WTC11 (cell line): Measurements from ENCODE around the gene FFAR2. TPM values are rescaled to one million over a fixed set of nuclear protein-coding genes. Genes with fewer than 3 reads are reported as not detected.

Experiments used
- ATAC-seq: fragments of 200-7000 bp; cut with Tn5 transposase; 2 replicates; pipeline ENCODE4 v1.10.0; 2021; ENCODE audit warnings: mild to moderate bottlenecking, moderate library complexity
- CTCF ChIA-PET: fragments of 300-600 bp; sonication (Branson Sonifier 250); formaldehyde crosslinking; loops from one replicate; lab custom pipeline; 2021; ENCODE audit warnings: antibody characterized with exemption; lab: Charles Lee
- POLR2A ChIA-PET: fragments of 350-600 bp; sonication (Branson Sonifier 250); formaldehyde crosslinking; loops from one replicate; lab custom pipeline; 2021; ENCODE audit warnings: antibody characterized with exemption; lab: Charles Lee
- DNase-seq: peaks from one replicate; pipeline ENCODE4 v3.0.0; 2021; ENCODE audit warnings: low spot score
- H3K27ac Mint-ChIP-seq: 2 replicates; pipeline ENCODE4 v1.8.0; 2021; ENCODE audit warnings: mixed read lengths
- H3K27me3 Mint-ChIP-seq: 2 replicates; pipeline ENCODE4 v1.8.0; 2021; ENCODE audit warnings: low read depth, mild to moderate bottlenecking, moderate library complexity, mixed read lengths
- H3K36me3 Mint-ChIP-seq: 2 replicates; pipeline ENCODE4 v1.8.0; 2021; ENCODE audit warnings: mixed read lengths
- H3K4me1 Mint-ChIP-seq: 2 replicates; pipeline ENCODE4 v1.8.0; 2022; ENCODE audit warnings: mixed read lengths
- H3K4me3 Mint-ChIP-seq: 2 replicates; pipeline ENCODE4 v1.8.0; 2021; ENCODE audit warnings: mild to moderate bottlenecking, moderate library complexity, mixed read lengths
- H3K9me3 Mint-ChIP-seq: 2 replicates; pipeline ENCODE4 v1.8.0; 2021; ENCODE audit warnings: mixed read lengths
- ARID4B ChIP-seq: sonication (generic); formaldehyde crosslinking; IDR thresholded peaks from 2 replicates; pipeline ENCODE4 v1.8.0; 2023; ENCODE audit warnings: missing genetic modification reagents, mild to moderate bottlenecking, borderline replicate concordance
- CREB1 ChIP-seq: sonication (generic); formaldehyde crosslinking; IDR thresholded peaks from 2 replicates; pipeline ENCODE4 v1.8.0; 2023; ENCODE audit warnings: mild to moderate bottlenecking, missing genetic modification reagents
- CTCF ChIP-seq: fragments of 200-600 bp; IDR thresholded peaks from 2 replicates; pipeline ENCODE4 v1.8.0; 2022; ENCODE audit warnings: antibody characterized with exemption
- E2F4 ChIP-seq: sonication (generic); formaldehyde crosslinking; IDR thresholded peaks from 2 replicates; pipeline ENCODE4 v1.8.1; 2022; ENCODE audit warnings: low read depth, mild to moderate bottlenecking, moderate library complexity, missing genetic modification reagents, borderline replicate concordance
- ESRRA ChIP-seq: sonication (generic); formaldehyde crosslinking; IDR thresholded peaks from 2 replicates; pipeline ENCODE4 v1.8.1; 2022; ENCODE audit warnings: mild to moderate bottlenecking, missing genetic modification reagents, borderline replicate concordance
- GTF2I ChIP-seq: fragments of 250-450 bp; sonication (Bioruptor Pico); conservative IDR thresholded peaks from 2 replicates; pipeline ENCODE4 v1.4.0; 2021; ENCODE audit warnings: mild to moderate bottlenecking
- IRF1 ChIP-seq: sonication (generic); formaldehyde crosslinking; IDR thresholded peaks from 2 replicates; pipeline ENCODE4 v1.8.0; 2023; ENCODE audit warnings: missing genetic modification reagents
- IRF2 ChIP-seq: sonication (generic); formaldehyde crosslinking; IDR thresholded peaks from 2 replicates; pipeline ENCODE4 v1.8.0; 2022; ENCODE audit warnings: low read depth, missing genetic modification reagents, borderline replicate concordance
- MLX ChIP-seq: sonication (generic); formaldehyde crosslinking; IDR thresholded peaks from 2 replicates; pipeline ENCODE4 v1.8.1; 2023; ENCODE audit warnings: mild to moderate bottlenecking, missing genetic modification reagents, moderate library complexity
- MXD4 ChIP-seq: fragments of 250-450 bp; sonication (Bioruptor Pico); IDR thresholded peaks from 2 replicates; pipeline ENCODE4 v1.8.0; 2021; ENCODE audit warnings: mild to moderate bottlenecking, moderate library complexity, borderline replicate concordance
- RELA ChIP-seq: sonication (generic); formaldehyde crosslinking; IDR thresholded peaks from 2 replicates; pipeline ENCODE4 v1.8.1; 2022; ENCODE audit warnings: missing genetic modification reagents, mild to moderate bottlenecking, borderline replicate concordance
- RORB ChIP-seq: fragments of 250-450 bp; sonication (Bioruptor Pico); IDR thresholded peaks from 2 replicates; pipeline ENCODE4 v1.9.0; 2021; ENCODE audit warnings: mild to moderate bottlenecking
- SP1 ChIP-seq: sonication (generic); formaldehyde crosslinking; conservative IDR thresholded peaks from 2 replicates; pipeline ENCODE4 v1.8.1; 2022; ENCODE audit warnings: missing genetic modification reagents
- TEAD4 ChIP-seq: sonication (generic); formaldehyde crosslinking; IDR thresholded peaks from 2 replicates; pipeline ENCODE4 v1.8.0; 2022; ENCODE audit warnings: mild to moderate bottlenecking, missing genetic modification reagents
- ZBTB21 ChIP-seq: sonication (generic); formaldehyde crosslinking; IDR thresholded peaks from 2 replicates; pipeline ENCODE4 v1.8.1; 2023; ENCODE audit warnings: mild to moderate bottlenecking, missing genetic modification reagents, borderline replicate concordance
- ZMAT4 ChIP-seq: fragments of 250-450 bp; sonication (Bioruptor Pico); IDR thresholded peaks from 2 replicates; pipeline ENCODE4 v1.9.0; 2021; ENCODE audit warnings: mild to moderate bottlenecking
- ZNF219 ChIP-seq: sonication (generic); formaldehyde crosslinking; IDR thresholded peaks from 2 replicates; pipeline ENCODE4 v1.8.0; 2023; ENCODE audit warnings: missing genetic modification reagents, mild to moderate bottlenecking, borderline replicate concordance
- total RNA-seq: library from RNA; stranded (reverse); gene quantifications from 3 replicates; pipeline ENCODE4 v1.2.3, GENCODE V29; 2021

FFAR2 gene
- total RNA-seq, 1 experiment from 2014 or later, result not detected

GRCh38 chr19:35478794-35479677 lies 31.0 kb downstream of the FFAR2 start (continued):
- TF ChIP-seq SP1 (CRISPR knock-in tag), result no peak

- Mint-ChIP-seq H3K27ac (no peak overlapping the region), H3K27me3 (peaks cover 14% of the 10 kb centered on the region), H3K4me3 (no peak overlapping the region), H3K4me1 (no peaks in the 10 kb centered on the region), H3K36me3 (no peaks in the 10 kb centered on the region), H3K9me3 (peaks cover 3% of the 10 kb centered on the region; the same call in 1 of the 2 replicates)
- DNase-seq, result no peak
- ChIA-PET CTCF (interaction anchor here (0.6 kb wide), 1 partner anchor 12 kb away, joined by 3 read pairs; no protein-coding TSS in a partner anchor), POLR2A (no interaction called here)
- TF ChIP-seq ARID4B (CRISPR knock-in tag) (no peak), ZNF219 (CRISPR knock-in tag) (no peak), RELA (CRISPR knock-in tag) (no peak), E2F4 (CRISPR knock-in tag) (no peak), IRF1 (no peak), ZMAT4 (no peak), ESRRA (no peak), GTF2I (CRISPR knock-in tag) (no peak), MXD4 (CRISPR knock-in tag) (no peak), TEAD4 (CRISPR knock-in tag) (no peak), RORB (CRISPR knock-in tag) (no peak), CREB1 (CRISPR knock-in tag) (no peak), IRF2 (CRISPR knock-in tag) (no peak), CTCF (no peak), ZBTB21 (no peak), MLX (no peak)
- no peak for ATAC-seq
Observed at GRCh38 chr19:35483089-35483488, 35.0 kb downstream of the FFAR2 start.
